KMS-11 (cell line): ENCODE measurements around the gene TRABD2B.
A peak's percentile ranks its signal among the peaks of the same experiment; 100 is the strongest.

Experiments used
- H2AFZ ChIP-seq: fragments of 200-600 bp; sonication (generic); 2 replicates; pipeline ENCODE4 v1.6.1; 2016; ENCODE audit warnings: antibody characterized with exemption, mixed run types, low read depth
- H3K27ac ChIP-seq: fragments of 200-600 bp; sonication (generic); 2 replicates; pipeline ENCODE4 v1.6.1; 2016; ENCODE audit warnings: mild to moderate bottlenecking, mixed run types
- H3K27me3 ChIP-seq: fragments of 200-600 bp; sonication (generic); 2 replicates; pipeline ENCODE4 v1.6.1; 2017; ENCODE audit warnings: mild to moderate bottlenecking, low read depth, mixed run types, moderate library complexity; ENCODE audit not compliant: insufficient read depth
- H3K36me3 ChIP-seq: fragments of 200-600 bp; sonication (generic); 2 replicates; pipeline ENCODE4 v1.6.1; 2017; ENCODE audit warnings: mild to moderate bottlenecking, mixed run types; ENCODE audit not compliant: insufficient read depth
- H3K4me1 ChIP-seq: fragments of 200-600 bp; sonication (generic); 2 replicates; pipeline ENCODE4 v1.6.1; 2016; ENCODE audit warnings: mild to moderate bottlenecking, low read depth, mixed run types; ENCODE audit not compliant: poor library complexity, severe bottlenecking
- H3K4me2 ChIP-seq: fragments of 200-600 bp; sonication (generic); 2 replicates; pipeline ENCODE4 v1.7.0; 2016; ENCODE audit warnings: mild to moderate bottlenecking, mixed run types
- H3K4me3 ChIP-seq: fragments of 200-600 bp; sonication (generic); IDR thresholded peaks from 2 replicates; pipeline ENCODE4 v1.6.1; 2017; ENCODE audit warnings: low read depth, low read length, mixed read lengths; ENCODE audit not compliant: insufficient read depth
- H3K79me2 ChIP-seq: fragments of 200-600 bp; sonication (generic); 2 replicates; pipeline ENCODE4 v1.6.1; 2016; ENCODE audit warnings: low read depth, mixed run types; ENCODE audit not compliant: insufficient read depth
- H3K9ac ChIP-seq: fragments of 200-600 bp; sonication (generic); 2 replicates; pipeline ENCODE4 v1.6.1; 2016; ENCODE audit warnings: mild to moderate bottlenecking, mixed run types
- H4K20me1 ChIP-seq: fragments of 200-600 bp; sonication (generic); 2 replicates; pipeline ENCODE4 v1.6.1; 2016; ENCODE audit warnings: mild to moderate bottlenecking, mixed run types; ENCODE audit not compliant: insufficient read depth
- CTCF ChIP-seq: fragments of 200-600 bp; sonication (generic); conservative IDR thresholded peaks from 2 replicates; pipeline ENCODE4 v1.6.1; 2017; ENCODE audit warnings: low read depth, mild to moderate bottlenecking, antibody characterized with exemption, low read length, moderate library complexity, mixed read lengths

TRABD2B gene

GRCh38 chr1:47756006-47756405 lies 241.2 kb downstream of the TRABD2B start:
- Histone ChIP-seq H3K4me1 (no peaks in the 10 kb centered on the region), H3K9ac (no peak overlapping the region), H2AFZ (no peak overlapping the region), H3K27me3 (no peaks in the 10 kb centered on the region), H3K79me2 (no peaks in the 10 kb centered on the region), H4K20me1 (no peaks in the 10 kb centered on the region), H3K36me3 (no peaks in the 10 kb centered on the region), H3K27ac (no peak overlapping the region), H3K4me2 (no peak overlapping the region), H3K4me3 (no peak overlapping the region)
- TF ChIP-seq CTCF: no peak

GRCh38 chr1:47755101-47755990 lies 241.8 kb downstream of the TRABD2B start:
- Histone ChIP-seq H2AFZ (no peak overlapping the region), H3K79me2 (no peaks in the 10 kb centered on the region), H3K4me3 (no peak overlapping the region), H3K27me3 (no peaks in the 10 kb centered on the region), H3K4me2 (no peak overlapping the region), H3K4me1 (no peaks in the 10 kb centered on the region), H3K9ac (no peak overlapping the region), H3K27ac (no peak overlapping the region), H3K36me3 (no peaks in the 10 kb centered on the region), H4K20me1 (no peaks in the 10 kb centered on the region)
- peak; percentile 72 for TF ChIP-seq CTCF

GRCh38 chr1:47754221-47754620 lies 243.0 kb downstream of the TRABD2B start:
- Histone ChIP-seq H2AFZ (no peak overlapping the region), H3K36me3 (no peaks in the 10 kb centered on the region), H3K79me2 (no peaks in the 10 kb centered on the region), H3K4me2 (no peak overlapping the region), H3K27me3 (no peaks in the 10 kb centered on the region), H3K9ac (no peak overlapping the region), H3K4me3 (no peak overlapping the region), H4K20me1 (no peaks in the 10 kb centered on the region), H3K4me1 (no peaks in the 10 kb centered on the region), H3K27ac (no peak overlapping the region)
- TF ChIP-seq CTCF: no peak

GRCh38 chr1:47753808-47754207 lies 243.4 kb downstream of the TRABD2B start:
- H3K27ac ChIP-seq: no peak overlapping the region

More at GRCh38 chr1:47753808-47754207, 243.4 kb downstream of the TRABD2B start:
- H3K4me1 ChIP-seq: no peaks in the 10 kb centered on the region
- H4K20me1 ChIP-seq: no peaks in the 10 kb centered on the region
- TF ChIP-seq CTCF: no peak
- no peaks in the 10 kb centered on the region for H3K79me2 ChIP-seq
- H3K36me3 ChIP-seq: no peaks in the 10 kb centered on the region
- no peak overlapping the region for H3K4me3 ChIP-seq
- no peak overlapping the region for H3K4me2 ChIP-seq
- no peaks in the 10 kb centered on the region for H3K27me3 ChIP-seq
- no peak overlapping the region for H3K9ac ChIP-seq
- no peak overlapping the region for H2AFZ ChIP-seq
